ENCODE measurements around the gene NCSTN.
A peak's percentile ranks its signal among the peaks of the same experiment; 100 is the strongest.

NCSTN gene

DNA sequence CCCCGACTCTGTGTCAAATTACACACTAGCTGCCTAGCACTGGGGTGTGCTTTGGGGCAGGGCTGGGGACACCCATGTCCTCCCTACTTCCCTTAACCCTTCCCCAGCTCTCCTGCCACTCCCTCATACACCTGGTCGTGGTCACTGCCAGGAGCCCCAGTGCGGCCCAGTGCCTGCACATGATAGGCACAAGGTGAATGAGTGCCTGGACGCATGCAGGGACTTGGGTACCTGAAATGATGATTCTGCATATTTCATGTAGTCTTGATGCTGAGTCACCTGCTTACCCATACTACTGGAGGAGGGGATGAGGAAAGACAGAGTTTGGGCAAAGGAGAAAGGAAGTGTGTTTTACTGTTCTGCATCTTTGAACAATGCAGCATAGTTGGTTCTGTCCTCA, 55.6 kb downstream of the NCSTN start:
- H3K36me3 ChIP-seq (ENCODE audit: control insufficient read depth, insufficient read depth, low read length) = no peaks in the 10 kb centered on the region
- H3K4me3 ChIP-seq (ENCODE audit: low read depth, low read length) = no peak overlapping the region
- H3K27me3 ChIP-seq (ENCODE audit: control insufficient read depth, insufficient read depth, low read length) = no peaks in the 10 kb centered on the region
- peaks cover 42% of the 10 kb centered on the region for H3K4me1 ChIP-seq (ENCODE audit: control insufficient read depth, insufficient read depth, low read length)
- H3K27ac ChIP-seq (ENCODE audit: low read depth, low read length) = no peak overlapping the region
- H3K9ac ChIP-seq (ENCODE audit: low read length) = no peak overlapping the region
- no peaks in the 10 kb centered on the region for H3K9me3 ChIP-seq (ENCODE audit: control insufficient read depth, insufficient read depth, low read depth, low read length)

GRCh38 chr1:160399544-160400222, 56.5 kb downstream of the NCSTN start:
- Histone ChIP-seq H3K27ac (ENCODE audit: low read depth, low read length) (peak overlapping the region; percentile 89), H3K4me1 (ENCODE audit: control insufficient read depth, insufficient read depth, low read length) (peaks cover 50% of the 10 kb centered on the region), H3K9me3 (ENCODE audit: control insufficient read depth, insufficient read depth, low read depth, low read length) (no peaks in the 10 kb centered on the region), H3K4me3 (ENCODE audit: low read depth, low read length) (peak overlapping the region; percentile 84), H3K36me3 (ENCODE audit: control insufficient read depth, insufficient read depth, low read length) (no peaks in the 10 kb centered on the region), H3K27me3 (ENCODE audit: control insufficient read depth, insufficient read depth, low read length) (no peaks in the 10 kb centered on the region), H3K9ac (ENCODE audit: low read length) (peak overlapping the region; percentile 82)

DNA sequence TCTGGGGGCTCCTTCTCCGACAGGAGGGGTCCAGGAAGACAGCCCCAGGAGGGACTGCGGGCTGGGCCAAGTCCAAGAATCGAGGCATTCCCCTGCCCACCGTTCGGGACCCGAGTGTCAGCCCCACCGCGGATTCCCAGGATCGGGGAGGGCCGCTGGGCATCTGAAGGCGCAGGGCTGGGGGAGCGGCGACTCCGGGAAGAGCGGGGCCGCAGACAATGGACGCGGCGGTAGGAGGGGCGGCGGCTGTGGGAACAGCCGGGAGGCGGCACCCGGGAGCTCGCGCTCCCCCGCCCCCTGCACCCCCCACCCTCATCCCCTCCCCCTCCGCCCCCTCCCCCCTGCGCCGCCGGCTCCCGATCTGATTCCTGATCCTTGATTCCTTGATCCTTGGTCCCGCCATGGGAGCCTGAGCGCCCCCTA, 57.1 kb downstream of the NCSTN start, which contains the start of gene VANGL2:
Gene VANGL2, plus strand, starts transcription at position 342 of the 423 bp plus-strand sequence. CDS start 15,274 bp downstream, outside the sequence.
- H3K27me3 ChIP-seq (ENCODE audit: control insufficient read depth, insufficient read depth, low read length) = no peaks in the 10 kb centered on the region
- H3K36me3 ChIP-seq (ENCODE audit: control insufficient read depth, insufficient read depth, low read length) = no peaks in the 10 kb centered on the region
- H3K9me3 ChIP-seq (ENCODE audit: control insufficient read depth, insufficient read depth, low read depth, low read length) = no peaks in the 10 kb centered on the region
- peak within 1 kb of the TSS; percentile 88 for H3K4me3 ChIP-seq (ENCODE audit: low read depth, low read length)
- H3K9ac ChIP-seq (ENCODE audit: low read length) = peak within 1 kb of the TSS; percentile 82
- peaks cover 56% of the 10 kb centered on the region for H3K4me1 ChIP-seq (ENCODE audit: control insufficient read depth, insufficient read depth, low read length)
- H3K27ac ChIP-seq (ENCODE audit: low read depth, low read length) = peak within 1 kb of the TSS; percentile 95

DNA sequence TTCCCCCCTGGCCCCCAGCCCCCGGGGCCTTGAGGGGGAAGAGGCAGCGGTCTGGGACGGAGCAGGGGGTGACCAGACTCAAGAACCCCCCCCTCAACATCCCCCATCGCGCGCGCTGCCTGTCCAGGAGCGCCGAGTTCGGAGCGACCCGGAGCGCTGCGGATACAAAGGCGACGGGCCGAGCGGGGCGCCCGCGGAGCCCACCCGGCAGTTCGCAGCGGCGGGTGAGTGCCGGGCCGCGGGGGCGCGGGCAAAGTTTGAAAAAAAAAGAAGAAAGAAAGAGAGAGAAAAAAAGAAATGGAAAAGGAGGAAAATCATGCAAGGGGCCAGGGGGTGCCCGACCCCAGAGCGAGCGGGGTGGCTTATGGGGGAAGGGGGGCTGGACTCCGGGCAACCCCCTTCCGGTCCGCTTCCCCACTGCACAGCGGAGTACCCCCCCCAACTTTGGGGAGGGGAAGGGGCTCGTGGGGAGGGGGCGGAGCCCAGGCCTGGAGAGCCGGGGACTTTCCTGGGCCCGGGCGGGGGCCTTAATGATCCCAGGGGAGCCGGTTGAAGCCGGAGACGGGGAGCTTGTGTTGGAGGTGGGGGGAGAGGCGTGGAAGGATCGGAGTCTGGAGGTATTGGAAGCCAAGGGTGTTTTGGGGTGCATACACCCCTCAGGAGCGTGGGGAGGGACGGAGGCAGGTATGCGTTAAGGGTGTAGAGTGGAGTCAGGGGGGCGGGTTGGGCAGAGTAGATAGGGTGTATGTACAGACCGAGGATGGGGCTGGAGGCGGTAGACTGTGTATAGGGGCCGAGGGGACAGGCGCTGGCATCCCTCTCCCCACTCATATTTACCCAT, 57.7 kb downstream of the NCSTN start:
- Histone ChIP-seq H3K36me3 (ENCODE audit: control insufficient read depth, insufficient read depth, low read length) (no peaks in the 10 kb centered on the region), H3K4me3 (ENCODE audit: low read depth, low read length) (peak overlapping the region; percentile 88), H3K9ac (ENCODE audit: low read length) (peak overlapping the region; percentile 75), H3K9me3 (ENCODE audit: control insufficient read depth, insufficient read depth, low read depth, low read length) (no peaks in the 10 kb centered on the region), H3K27me3 (ENCODE audit: control insufficient read depth, insufficient read depth, low read length) (no peaks in the 10 kb centered on the region), H3K4me1 (ENCODE audit: control insufficient read depth, insufficient read depth, low read length) (peaks cover 60% of the 10 kb centered on the region), H3K27ac (ENCODE audit: low read depth, low read length) (peak overlapping the region; percentile 95)

DNA sequence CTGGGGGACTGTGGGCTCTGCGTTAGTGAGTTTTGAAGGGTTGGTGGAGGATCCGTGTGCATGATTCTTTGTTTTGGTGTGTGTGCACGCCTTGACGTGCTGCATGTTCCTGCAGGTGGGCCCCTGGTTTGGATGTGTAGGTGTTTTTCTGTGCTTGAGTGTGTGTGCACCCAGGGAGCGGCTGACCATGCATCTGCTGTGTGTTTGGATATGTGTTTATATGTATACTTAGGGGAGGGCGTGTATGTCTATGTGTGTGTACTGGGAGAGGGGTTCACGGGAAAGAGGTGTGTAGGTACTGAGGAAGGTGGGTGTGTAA, 58.3 kb downstream of the NCSTN start:
- Histone ChIP-seq H3K27me3 (ENCODE audit: control insufficient read depth, insufficient read depth, low read length) (no peaks in the 10 kb centered on the region), H3K36me3 (ENCODE audit: control insufficient read depth, insufficient read depth, low read length) (no peaks in the 10 kb centered on the region), H3K4me3 (ENCODE audit: low read depth, low read length) (peak overlapping the region; percentile 88), H3K9ac (ENCODE audit: low read length) (peak overlapping the region; percentile 75), H3K9me3 (ENCODE audit: control insufficient read depth, insufficient read depth, low read depth, low read length) (no peaks in the 10 kb centered on the region), H3K27ac (ENCODE audit: low read depth, low read length) (no peak overlapping the region), H3K4me1 (ENCODE audit: control insufficient read depth, insufficient read depth, low read length) (peaks cover 65% of the 10 kb centered on the region)

GRCh38 chr1:160402001-160402795, 59.0 kb downstream of the NCSTN start:
- Histone ChIP-seq H3K9me3 (ENCODE audit: control insufficient read depth, insufficient read depth, low read depth, low read length) (no peaks in the 10 kb centered on the region), H3K27me3 (ENCODE audit: control insufficient read depth, insufficient read depth, low read length) (no peaks in the 10 kb centered on the region), H3K36me3 (ENCODE audit: control insufficient read depth, insufficient read depth, low read length) (no peaks in the 10 kb centered on the region), H3K9ac (ENCODE audit: low read length) (peak overlapping the region; percentile 46), H3K27ac (ENCODE audit: low read depth, low read length) (no peak overlapping the region), H3K4me1 (ENCODE audit: control insufficient read depth, insufficient read depth, low read length) (peaks cover 68% of the 10 kb centered on the region), H3K4me3 (ENCODE audit: low read depth, low read length) (peak overlapping the region; percentile 88)

DNA sequence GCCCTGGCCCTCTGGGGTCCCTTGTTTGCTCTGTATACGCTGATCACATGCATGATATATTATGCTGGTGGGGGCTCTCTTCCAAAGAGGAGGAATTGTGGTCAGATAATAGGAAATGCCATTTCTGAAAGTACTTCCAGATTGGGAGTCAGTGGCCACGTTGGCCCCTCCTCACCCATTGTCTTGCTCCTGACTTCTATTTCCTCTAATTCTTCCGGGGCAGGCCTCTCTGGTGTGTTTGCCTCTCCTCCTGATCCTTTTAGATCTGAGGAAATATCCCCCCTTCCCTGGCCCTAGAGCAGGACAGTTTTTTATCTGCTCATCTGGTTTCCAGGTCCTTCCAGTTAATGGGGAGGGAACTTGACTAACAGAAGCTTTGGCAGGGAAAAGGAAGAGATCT, 60.1 kb downstream of the NCSTN start:
- Histone ChIP-seq H3K9me3 (ENCODE audit: control insufficient read depth, insufficient read depth, low read depth, low read length) (no peaks in the 10 kb centered on the region), H3K36me3 (ENCODE audit: control insufficient read depth, insufficient read depth, low read length) (no peaks in the 10 kb centered on the region), H3K27me3 (ENCODE audit: control insufficient read depth, insufficient read depth, low read length) (no peaks in the 10 kb centered on the region), H3K9ac (ENCODE audit: low read length) (no peak overlapping the region), H3K4me3 (ENCODE audit: low read depth, low read length) (no peak overlapping the region; the same call in 1 of the 2 replicates), H3K27ac (ENCODE audit: low read depth, low read length) (no peak overlapping the region), H3K4me1 (ENCODE audit: control insufficient read depth, insufficient read depth, low read length) (peaks cover 76% of the 10 kb centered on the region)

- Histone ChIP-seq H3K9me3 (ENCODE audit: control insufficient read depth, insufficient read depth, low read depth, low read length) (no peaks in the 10 kb centered on the region), H3K27ac (ENCODE audit: low read depth, low read length) (no peak overlapping the region), H3K4me1 (ENCODE audit: control insufficient read depth, insufficient read depth, low read length) (peaks cover 77% of the 10 kb centered on the region), H3K4me3 (ENCODE audit: low read depth, low read length) (no peak overlapping the region), H3K36me3 (ENCODE audit: control insufficient read depth, insufficient read depth, low read length) (no peaks in the 10 kb centered on the region), H3K9ac (ENCODE audit: low read length) (no peak overlapping the region), H3K27me3 (ENCODE audit: control insufficient read depth, insufficient read depth, low read length) (no peaks in the 10 kb centered on the region)
Observed at GRCh38 chr1:160404094-160404493, 60.9 kb downstream of the NCSTN start.

DNA sequence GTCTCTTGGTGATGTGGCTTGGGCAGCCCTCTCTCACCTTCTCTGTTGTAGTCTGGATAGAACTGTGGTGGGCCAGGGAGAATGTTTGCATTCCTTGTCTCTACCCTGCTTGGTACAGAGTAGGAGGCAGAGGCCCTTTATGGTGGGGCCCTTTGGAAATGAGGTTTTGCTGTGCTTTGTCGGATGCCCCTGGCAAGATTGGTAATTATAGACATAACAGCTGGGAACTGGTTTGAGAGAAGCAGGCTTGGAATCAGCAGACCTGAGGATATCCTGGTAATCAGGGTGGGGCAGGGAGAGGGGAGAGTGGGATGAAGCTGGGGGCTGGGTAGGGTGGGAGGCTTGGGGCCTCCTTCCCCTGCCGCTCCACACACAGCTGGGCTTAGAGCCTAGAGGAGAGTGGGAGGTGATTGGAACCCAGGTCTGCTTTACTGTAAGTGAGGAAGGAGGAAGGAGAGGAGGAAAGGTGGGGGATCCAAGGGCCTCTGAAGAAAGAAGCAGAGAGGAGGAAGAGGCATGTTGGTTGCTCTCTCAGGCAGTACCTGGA, 62.2 kb downstream of the NCSTN start:
- Histone ChIP-seq H3K36me3 (ENCODE audit: control insufficient read depth, insufficient read depth, low read length) (no peaks in the 10 kb centered on the region; the same call in 1 of the 2 replicates), H3K4me3 (ENCODE audit: low read depth, low read length) (no peak overlapping the region), H3K27me3 (ENCODE audit: control insufficient read depth, insufficient read depth, low read length) (no peaks in the 10 kb centered on the region), H3K27ac (ENCODE audit: low read depth, low read length) (no peak overlapping the region), H3K4me1 (ENCODE audit: control insufficient read depth, insufficient read depth, low read length) (peaks cover 84% of the 10 kb centered on the region), H3K9ac (ENCODE audit: low read length) (no peak overlapping the region), H3K9me3 (ENCODE audit: control insufficient read depth, insufficient read depth, low read depth, low read length) (no peaks in the 10 kb centered on the region)

DNA sequence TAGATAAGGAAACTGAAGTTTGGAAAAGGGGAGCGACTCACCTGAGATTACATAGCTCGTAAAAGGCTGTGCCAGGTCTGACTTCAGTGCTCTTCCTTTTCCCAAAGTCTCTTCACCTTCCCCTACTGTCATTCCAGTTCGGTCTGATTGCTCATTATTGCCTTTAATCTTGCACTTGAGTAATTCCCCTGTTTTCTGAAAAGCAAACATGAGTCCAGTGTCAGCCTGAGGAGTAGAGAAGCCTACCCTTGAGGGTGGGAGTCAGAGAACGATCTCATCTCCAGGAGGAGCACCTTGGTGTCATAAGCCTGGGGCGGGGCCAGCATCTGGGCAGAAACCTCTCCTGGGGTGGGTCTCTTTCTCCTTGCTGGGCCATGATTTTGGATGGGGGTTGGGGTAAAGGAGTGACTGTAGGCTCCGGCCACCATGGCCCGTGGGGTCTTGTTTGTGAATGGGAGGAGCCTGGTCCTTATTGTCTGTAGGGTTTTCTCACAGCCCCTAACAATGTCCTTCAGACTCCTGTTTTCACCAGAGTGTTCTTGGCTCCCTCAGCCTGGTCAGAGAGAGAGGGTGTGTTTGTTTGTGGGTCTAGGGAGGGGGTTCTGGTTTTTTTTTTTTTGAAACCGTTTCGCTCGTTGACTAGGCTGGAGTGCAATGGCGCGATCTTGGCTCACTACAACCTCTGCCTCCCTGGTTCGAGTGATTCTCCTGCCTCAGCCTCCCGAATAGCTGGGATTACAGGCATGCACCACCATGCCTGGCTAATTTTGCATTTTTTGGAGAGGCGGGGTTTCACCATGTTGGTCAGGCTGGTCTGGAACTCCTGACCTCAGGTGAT, 63.2 kb downstream of the NCSTN start:
- Histone ChIP-seq H3K4me1 (ENCODE audit: control insufficient read depth, insufficient read depth, low read length) (peaks cover 91% of the 10 kb centered on the region), H3K9ac (ENCODE audit: low read length) (no peak overlapping the region), H3K27ac (ENCODE audit: low read depth, low read length) (no peak overlapping the region), H3K27me3 (ENCODE audit: control insufficient read depth, insufficient read depth, low read length) (no peaks in the 10 kb centered on the region), H3K9me3 (ENCODE audit: control insufficient read depth, insufficient read depth, low read depth, low read length) (no peaks in the 10 kb centered on the region), H3K4me3 (ENCODE audit: low read depth, low read length) (no peak overlapping the region), H3K36me3 (ENCODE audit: control insufficient read depth, insufficient read depth, low read length) (no peaks in the 10 kb centered on the region; the same call in 1 of the 2 replicates)
